GM20431 (cell line): ENCODE measurements around the gene SPATA20.

Source experiments
- in situ Hi-C: fragments of 300-500 bp; cut with MseI, MboI; formaldehyde crosslinking; loops from one replicate; pipeline ENCODE4 v1.15.0; 2020; ENCODE audit warnings: low sequenced_read_pairs; ENCODE audit not compliant: unreplicated experiment

SPATA20 gene

DNA sequence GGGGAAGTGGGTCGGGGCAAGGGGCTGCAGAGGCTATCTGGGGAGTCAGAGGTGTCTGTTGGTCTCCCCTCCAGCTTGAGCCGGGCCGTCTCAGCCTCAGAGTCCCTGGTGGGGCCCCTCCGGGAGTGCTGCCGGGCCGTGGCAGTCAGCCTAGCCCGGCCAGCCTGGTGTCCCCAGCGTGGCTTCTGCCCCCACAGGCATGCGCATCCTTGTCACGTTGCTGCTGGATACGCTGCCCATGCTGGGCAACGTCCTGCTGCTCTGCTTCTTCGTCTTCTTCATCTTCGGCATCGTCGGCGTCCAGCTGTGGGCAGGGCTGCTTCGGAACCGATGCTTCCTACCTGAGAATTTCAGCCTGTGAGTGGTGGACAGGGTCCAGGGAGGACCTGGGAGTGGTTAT is 24.7 kb downstream of the SPATA20 start:
- in situ Hi-C loops, result no loop called here

GRCh38 chr17:50572541-50572940 is 25.6 kb downstream of the SPATA20 start:
- in situ Hi-C loops, result no loop called here

DNA sequence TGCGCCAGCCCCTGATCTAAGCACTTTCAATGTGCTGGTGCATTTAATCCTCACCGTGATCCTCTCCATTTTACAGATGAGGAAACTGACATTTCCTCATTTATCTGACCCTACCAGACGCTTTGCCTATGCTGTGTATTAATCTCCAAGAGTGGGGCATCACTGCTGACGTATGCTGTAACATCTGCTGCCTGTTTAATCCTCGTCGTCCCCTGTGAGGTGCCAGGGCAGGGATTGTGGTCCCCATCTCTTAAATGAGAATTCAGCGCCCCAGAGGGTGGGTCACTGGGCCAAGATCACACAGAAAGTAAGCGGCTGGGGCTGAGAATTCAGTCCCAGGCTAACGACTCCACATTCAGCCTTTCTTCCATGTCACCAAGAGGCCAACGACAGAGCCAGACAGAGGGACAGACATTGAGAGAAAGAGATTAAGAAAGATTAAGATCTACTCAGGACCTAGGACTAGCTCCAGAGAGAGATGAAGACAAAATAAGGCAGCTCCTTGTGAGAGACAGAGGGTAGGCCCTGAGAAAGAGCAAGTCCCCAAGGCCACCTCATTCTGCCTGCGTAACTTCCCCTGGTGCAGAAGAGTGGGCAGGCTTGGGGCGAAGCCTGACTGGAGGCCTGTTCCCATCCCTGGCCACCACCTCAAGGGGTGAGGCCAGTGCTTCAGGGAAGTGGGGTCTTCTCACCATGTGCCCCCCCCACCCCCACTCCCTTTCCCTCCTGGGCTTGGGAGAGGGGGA is 27.1 kb downstream of the SPATA20 start:
- in situ Hi-C loops, result no loop called here

DNA sequence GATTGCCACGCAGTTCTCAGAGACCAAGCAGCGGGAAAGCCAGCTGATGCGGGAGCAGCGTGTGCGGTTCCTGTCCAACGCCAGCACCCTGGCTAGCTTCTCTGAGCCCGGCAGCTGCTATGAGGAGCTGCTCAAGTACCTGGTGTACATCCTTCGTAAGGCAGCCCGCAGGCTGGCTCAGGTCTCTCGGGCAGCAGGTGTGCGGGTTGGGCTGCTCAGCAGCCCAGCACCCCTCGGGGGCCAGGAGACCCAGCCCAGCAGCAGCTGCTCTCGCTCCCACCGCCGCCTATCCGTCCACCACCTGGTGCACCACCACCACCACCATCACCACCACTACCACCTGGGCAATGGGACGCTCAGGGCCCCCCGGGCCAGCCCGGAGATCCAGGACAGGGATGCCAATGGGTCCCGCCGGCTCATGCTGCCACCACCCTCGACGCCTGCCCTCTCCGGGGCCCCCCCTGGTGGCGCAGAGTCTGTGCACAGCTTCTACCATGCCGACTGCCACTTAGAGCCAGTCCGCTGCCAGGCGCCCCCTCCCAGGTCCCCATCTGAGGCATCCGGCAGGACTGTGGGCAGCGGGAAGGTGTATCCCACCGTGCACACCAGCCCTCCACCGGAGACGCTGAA is 28.7 kb downstream of the SPATA20 start:
- in situ Hi-C loops, result no loop called here

DNA sequence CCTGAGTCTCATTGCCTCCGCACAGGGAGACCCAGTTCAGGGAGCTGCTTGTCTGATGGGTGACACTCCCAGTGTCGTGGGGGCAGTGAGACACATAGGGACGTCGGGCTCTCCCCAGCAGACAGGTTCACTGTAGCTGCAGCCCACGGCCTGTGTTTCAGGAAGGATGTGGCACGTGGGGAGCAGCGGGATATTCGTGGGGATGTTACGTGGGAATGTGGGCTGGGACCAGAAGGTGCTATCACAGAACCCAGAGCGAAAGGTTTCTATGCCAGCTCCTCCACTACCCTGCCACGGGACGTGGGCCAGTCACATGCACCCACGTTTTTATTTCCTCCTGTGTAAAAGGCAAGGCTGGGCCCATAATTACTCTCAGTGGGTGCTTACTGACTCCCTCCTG is 29.9 kb downstream of the SPATA20 start:
- in situ Hi-C loops, result no loop called here

DNA sequence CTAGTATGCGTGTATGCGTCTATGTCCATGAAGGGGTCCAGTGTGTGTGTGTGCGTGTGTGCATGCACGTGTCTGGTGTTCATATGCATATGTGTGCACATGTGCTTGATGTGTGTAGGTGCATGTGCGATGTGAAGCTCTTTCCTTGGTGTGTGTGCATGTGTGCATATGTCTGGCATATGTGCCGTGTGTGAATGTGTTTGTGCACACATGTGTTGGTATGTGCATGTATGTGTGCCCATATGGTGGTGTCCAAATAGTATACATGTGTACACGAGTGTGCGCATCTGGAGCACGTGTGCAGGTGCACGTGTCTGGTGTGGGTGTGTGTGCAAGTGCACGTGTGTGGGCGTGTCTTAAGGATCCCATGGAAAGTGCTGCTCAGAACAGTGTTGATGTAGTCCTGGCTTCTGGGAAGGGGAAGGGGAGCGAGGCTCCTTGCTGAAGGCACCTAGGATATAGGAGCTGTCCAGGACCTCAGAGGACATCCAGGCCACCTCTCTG is 30.5 kb downstream of the SPATA20 start:
- in situ Hi-C loops, result no loop called here

DNA sequence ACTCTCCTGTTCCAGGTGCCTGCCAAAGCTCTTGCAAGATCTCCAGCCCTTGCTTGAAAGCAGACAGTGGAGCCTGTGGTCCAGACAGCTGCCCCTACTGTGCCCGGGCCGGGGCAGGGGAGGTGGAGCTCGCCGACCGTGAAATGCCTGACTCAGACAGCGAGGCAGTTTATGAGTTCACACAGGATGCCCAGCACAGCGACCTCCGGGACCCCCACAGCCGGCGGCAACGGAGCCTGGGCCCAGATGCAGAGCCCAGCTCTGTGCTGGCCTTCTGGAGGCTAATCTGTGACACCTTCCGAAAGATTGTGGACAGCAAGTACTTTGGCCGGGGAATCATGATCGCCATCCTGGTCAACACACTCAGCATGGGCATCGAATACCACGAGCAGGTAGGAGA is 31.2 kb downstream of the SPATA20 start:
- in situ Hi-C loops, result no loop called here

GRCh38 chr17:50579399-50579798 is 32.4 kb downstream of the SPATA20 start:
- in situ Hi-C loops, result no loop called here

DNA sequence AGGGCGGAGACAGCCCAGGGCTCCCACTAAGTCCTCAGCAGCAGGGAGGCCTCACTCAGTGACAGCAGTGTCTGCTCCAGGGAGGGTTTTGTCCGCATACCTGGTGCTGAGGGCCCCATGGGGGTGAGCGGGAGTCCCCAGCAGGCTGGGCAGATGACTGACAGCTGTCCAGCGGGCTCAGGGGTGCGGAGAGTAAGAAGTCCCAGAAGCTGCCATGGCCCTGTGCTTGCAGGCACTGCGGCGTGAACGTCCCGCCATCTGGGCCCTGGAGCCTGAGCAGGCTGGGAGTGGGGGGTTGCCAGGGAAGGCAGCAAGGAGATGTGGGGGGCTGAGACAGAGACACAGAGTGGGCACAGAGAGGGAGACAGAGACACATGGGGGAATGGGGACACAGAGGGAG is 33.7 kb downstream of the SPATA20 start:
- in situ Hi-C loops, result no loop called here

DNA sequence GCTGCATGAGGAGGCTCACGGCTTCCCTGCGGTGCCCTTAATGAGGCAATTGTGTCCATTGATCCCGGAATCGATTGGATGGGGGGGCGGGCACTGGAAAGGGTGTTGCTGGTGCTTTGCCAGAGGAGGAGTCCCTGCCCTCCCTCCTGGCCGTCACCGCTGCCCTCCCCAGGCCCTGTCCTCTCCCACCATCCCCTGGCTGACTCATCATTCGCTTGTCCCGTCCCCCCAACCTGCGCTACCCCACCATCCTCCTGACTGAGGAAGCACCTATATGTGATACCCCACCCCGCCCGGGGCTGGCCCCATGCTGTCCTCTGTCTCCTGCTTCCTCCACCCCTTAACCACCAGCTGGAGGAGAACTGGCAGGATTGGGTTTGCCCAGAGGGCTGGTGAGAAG is 34.3 kb downstream of the SPATA20 start:
- in situ Hi-C loops, result no loop called here

DNA sequence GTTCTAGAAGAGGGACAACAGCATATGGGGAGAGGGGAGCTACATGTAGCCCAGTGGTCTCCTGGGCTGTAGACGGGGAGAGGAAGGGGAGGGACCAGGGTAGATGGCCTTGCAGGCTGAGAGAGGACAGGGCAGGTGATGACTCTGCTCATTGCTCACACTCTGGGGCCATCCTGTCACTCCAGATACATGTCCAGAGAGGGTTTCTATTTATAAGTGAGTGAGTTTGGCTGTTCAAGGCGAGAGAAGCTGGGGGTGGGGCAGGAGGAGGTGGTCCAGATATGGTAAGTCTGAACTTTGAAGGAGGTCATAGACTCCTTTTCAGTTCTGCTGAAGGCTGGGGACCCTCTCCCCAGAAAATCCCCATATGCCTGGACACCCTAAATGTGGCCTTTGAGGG is 35.8 kb downstream of the SPATA20 start:
- in situ Hi-C loops, result no loop called here

GRCh38 chr17:50583641-50584040 is 36.7 kb downstream of the SPATA20 start:
- in situ Hi-C loops, result no loop called here

- in situ Hi-C loops, result no loop called here
These were observed 37.1 kb downstream of the SPATA20 start for GRCh38 chr17:50584116-50584515.

DNA sequence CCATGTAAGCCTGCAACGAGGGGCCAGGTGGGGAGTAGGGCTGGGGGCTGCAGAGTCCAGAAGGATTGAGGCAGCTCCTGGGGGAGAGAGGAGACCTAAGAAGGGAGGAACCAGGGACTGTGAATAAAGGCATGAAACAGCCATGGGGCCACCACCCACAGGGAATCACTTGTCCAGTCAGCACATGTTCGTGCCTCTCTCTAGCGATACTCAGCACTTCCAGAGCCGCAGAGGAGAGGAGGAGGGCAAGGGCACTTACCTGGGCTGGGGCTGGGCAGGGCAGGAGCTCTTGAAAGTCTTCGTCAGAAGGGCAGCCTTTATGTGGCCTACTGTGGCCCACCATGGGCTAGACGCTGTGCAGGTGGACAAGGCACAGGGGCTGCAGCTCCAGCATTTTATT is 37.8 kb downstream of the SPATA20 start:
- in situ Hi-C loops, result no loop called here

DNA sequence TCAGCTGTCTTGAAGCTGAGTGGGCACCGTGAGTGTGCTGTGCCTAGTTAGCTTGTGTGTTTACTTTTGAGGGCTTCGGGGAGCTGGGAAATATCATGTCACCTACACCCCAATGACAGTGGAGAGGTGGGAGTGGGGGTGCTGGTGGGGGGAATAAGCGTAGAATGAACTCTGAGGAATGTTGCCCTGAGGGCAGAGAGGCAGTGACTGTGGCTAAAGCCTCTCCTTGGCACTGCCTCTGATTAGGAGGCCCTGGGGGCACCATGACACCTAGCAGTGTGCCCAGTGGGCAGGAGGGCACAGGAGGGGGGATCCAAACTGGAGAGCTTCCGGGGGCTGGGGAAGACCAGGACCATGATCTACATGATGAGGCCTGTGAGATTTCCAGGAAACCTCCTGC is 38.4 kb downstream of the SPATA20 start:
- in situ Hi-C loops, result no loop called here

DNA sequence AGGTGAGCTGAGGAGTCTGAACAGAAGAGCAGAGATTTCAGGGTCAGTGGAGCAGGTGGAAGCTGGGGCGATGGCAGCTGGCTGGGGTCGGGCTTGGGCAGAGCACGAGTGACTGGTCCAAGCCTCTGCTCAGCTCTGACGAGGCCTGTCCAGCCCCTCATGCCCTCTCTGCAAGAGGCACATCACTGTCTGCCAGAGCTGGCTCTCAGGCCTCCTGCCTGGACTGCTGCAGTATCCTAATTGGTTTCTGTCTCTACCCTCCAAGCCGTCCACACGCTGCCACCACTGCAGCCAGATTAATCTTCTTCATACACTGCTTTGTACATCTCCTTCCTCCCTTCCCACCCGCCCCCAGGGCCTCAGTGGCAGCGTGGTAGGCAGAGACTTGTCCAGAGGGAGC is 38.9 kb downstream of the SPATA20 start:
- in situ Hi-C loops, result no loop called here

- in situ Hi-C loops, result no loop called here
These were observed 39.7 kb downstream of the SPATA20 start for GRCh38 chr17:50586421-50587247.

GRCh38 chr17:50587571-50587970 is 40.6 kb downstream of the SPATA20 start:
- in situ Hi-C loops, result no loop called here

DNA sequence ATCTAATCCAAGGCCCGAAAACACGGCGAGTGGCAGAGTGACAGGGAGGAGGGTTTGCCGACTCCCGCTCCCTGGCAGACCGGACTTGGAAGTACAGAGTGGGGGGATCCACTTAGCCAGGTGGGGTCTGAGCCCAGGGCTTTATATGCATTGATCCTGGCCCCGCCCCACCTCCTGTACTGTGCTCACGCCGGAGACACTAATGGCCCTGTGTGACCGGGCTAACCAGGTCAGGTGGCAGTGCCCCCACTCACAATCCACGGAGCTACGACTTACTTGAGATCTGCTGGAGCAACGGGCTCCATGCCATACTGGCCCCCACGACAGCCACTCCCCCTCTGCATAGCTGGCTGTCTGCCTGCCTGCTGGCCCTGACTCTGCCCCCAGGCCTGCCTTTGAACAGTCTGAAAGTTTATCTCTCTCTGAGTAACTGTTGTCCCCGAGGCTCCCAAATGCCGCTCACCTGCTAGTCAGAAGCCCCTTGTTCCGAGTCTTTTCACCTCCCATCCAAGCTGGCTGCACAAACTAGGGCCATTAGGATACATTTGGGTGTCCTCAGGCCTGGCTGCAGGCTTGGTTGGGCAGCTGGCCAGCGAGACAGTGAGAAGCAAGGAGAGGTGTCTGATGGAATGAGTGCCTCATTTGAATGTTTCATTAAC is 41.5 kb downstream of the SPATA20 start:
- in situ Hi-C loops, result no loop called here

DNA sequence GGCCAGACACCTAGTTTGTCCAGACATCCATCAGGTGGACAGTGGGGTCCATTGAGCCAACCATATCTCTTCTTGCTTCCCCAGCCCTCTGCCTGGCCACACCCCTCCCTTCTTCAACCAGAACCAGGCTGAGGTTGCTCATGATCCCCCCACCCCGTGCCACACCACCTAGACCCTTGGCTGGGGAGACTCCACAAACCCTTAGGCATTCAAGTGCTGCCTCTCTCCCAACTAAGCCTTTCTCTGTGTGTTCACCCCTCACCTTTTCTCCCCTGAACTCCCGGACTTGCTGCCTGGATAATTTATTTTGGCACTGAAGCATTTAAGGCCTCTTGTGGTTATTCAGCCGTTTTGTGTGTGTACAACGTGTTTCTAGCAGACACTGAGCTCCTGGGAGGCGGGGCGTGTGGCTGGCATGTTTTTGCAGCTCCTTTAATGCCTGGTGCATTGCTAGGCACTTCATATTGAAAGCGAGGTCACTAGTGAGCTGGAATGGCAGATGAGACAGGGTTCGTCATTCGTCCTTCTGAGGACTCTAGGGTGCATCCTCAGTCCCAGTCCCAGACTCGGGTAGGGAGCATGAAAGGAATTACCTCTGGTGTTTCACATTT is 42.2 kb downstream of the SPATA20 start:
- in situ Hi-C loops, result no loop called here
